Measurements from ENCODE around the gene MTHFSD.

Gene MTHFSD

GRCh38 chr16:86502856-86503748, 51.9 kb downstream of the MTHFSD start:
- DNase-seq (ENCODE audit: low read depth in 2 of 2): no peak

- no peak for DNase-seq (ENCODE audit: low read depth in 2 of 2)
These were observed 52.8 kb downstream of the MTHFSD start for GRCh38 chr16:86501989-86502855.

GRCh38 chr16:86500708-86501510, 54.1 kb downstream of the MTHFSD start:
- no peak for DNase-seq (ENCODE audit: low read depth in 2 of 2)

GRCh38 chr16:86499889-86500707, 54.9 kb downstream of the MTHFSD start:
- no peak for DNase-seq (ENCODE audit: low read depth in 2 of 2)

GRCh38 chr16:86499440-86499786, 55.6 kb downstream of the MTHFSD start:
- DNase-seq (ENCODE audit: low read depth in 2 of 2): no peak

GRCh38 chr16:86498671-86499439, 56.2 kb downstream of the MTHFSD start:
- no peak for DNase-seq (ENCODE audit: low read depth in 2 of 2)

- DNase-seq (ENCODE audit: low read depth in 2 of 2): no peak
These were observed 56.8 kb downstream of the MTHFSD start for GRCh38 chr16:86498155-86498670.

- DNase-seq (ENCODE audit: low read depth in 2 of 2): no peak
These were observed 57.4 kb downstream of the MTHFSD start for GRCh38 chr16:86497551-86498021.

- no peak for DNase-seq (ENCODE audit: low read depth in 2 of 2)
These were observed 58.0 kb downstream of the MTHFSD start for GRCh38 chr16:86496929-86497461.

GRCh38 chr16:86496262-86496928, 58.6 kb downstream of the MTHFSD start:
- no peak for DNase-seq (ENCODE audit: low read depth in 2 of 2)

- DNase-seq (ENCODE audit: low read depth in 2 of 2): no peak
These were observed 59.2 kb downstream of the MTHFSD start for GRCh38 chr16:86495756-86496261.

- DNase-seq (ENCODE audit: low read depth in 2 of 2): no peak
These were observed 59.7 kb downstream of the MTHFSD start for GRCh38 chr16:86495357-86495701.

- no peak for DNase-seq (ENCODE audit: low read depth in 2 of 2)
These were observed 60.3 kb downstream of the MTHFSD start for GRCh38 chr16:86494565-86495356.

GRCh38 chr16:86494039-86494564, 60.9 kb downstream of the MTHFSD start:
- no peak for DNase-seq (ENCODE audit: low read depth in 2 of 2)

GRCh38 chr16:86492961-86493629, 61.9 kb downstream of the MTHFSD start:
- DNase-seq (ENCODE audit: low read depth in 2 of 2): no peak

- no peak for DNase-seq (ENCODE audit: low read depth in 2 of 2)
These were observed 62.6 kb downstream of the MTHFSD start for GRCh38 chr16:86492267-86492960.

- DNase-seq (ENCODE audit: low read depth in 2 of 2): no peak
These were observed 63.4 kb downstream of the MTHFSD start for GRCh38 chr16:86491640-86492023.

Measured in fibroblast of skin of left biceps (primary cell).